HepG2 (cell line): Measurements from ENCODE around the gene ZKSCAN3. TPM values are rescaled to one million over a fixed set of nuclear protein-coding genes. Genes with fewer than 3 reads are reported as not detected.

ENCODE experiments used
- AFF4 ChIP-seq: sonication (generic); formaldehyde crosslinking; IDR thresholded peaks from 2 replicates; pipeline ENCODE4 v1.4.0; 2020; ENCODE audit warnings: missing genetic modification reagents
- EED ChIP-seq: sonication (generic); formaldehyde crosslinking; IDR thresholded peaks from 2 replicates; pipeline ENCODE4 v1.5.0; 2020; ENCODE audit warnings: mild to moderate bottlenecking, missing genetic modification reagents
- ELF3 ChIP-seq: IDR thresholded peaks from 2 replicates; pipeline ENCODE4 v1.6.1; 2016; ENCODE audit warnings: missing genetic modification reagents, missing compliant biosample characterization
- KMT2A ChIP-seq: sonication (generic); formaldehyde crosslinking; IDR thresholded peaks from 2 replicates; pipeline ENCODE4 v1.4.0; 2020; ENCODE audit warnings: missing genetic modification reagents
- NFE2 ChIP-seq: sonication (generic); formaldehyde crosslinking; IDR thresholded peaks from 2 replicates; pipeline ENCODE4 v1.4.0; 2020; ENCODE audit warnings: missing genetic modification reagents
- PAWR ChIP-seq: sonication (generic); formaldehyde crosslinking; IDR thresholded peaks from 2 replicates; pipeline ENCODE4 v1.4.0; 2020; ENCODE audit warnings: missing genetic modification reagents, mild to moderate bottlenecking, borderline replicate concordance
- SMC3 ChIP-seq: IDR thresholded peaks from 2 replicates; pipeline ENCODE4 v1.6.1; 2011; ENCODE audit warnings: low read length, improper control_type of control experiment
- SP1 ChIP-seq, 2 experiments: fragments of 450-650 bp in 1 of 2; sonication (generic) in 1 of 2; formaldehyde crosslinking in 1 of 2; IDR thresholded peaks; 2 replicates each; pipeline versions ENCODE4 v1.4.0 to v1.6.1; 2016 to 2020; ENCODE audit warnings: missing genetic modification reagents in 1 of 2
- TCF7L2 ChIP-seq: IDR thresholded peaks from 2 replicates; pipeline ENCODE4 v1.6.1; 2011; ENCODE audit warnings: mild to moderate bottlenecking, low read depth, low read length, moderate library complexity
- ZBTB7B ChIP-seq: sonication (generic); formaldehyde crosslinking; IDR thresholded peaks from 2 replicates; pipeline ENCODE4 v1.4.0; 2020; ENCODE audit warnings: missing genetic modification reagents
- polyA plus RNA-seq, 8 experiments: library from polyadenylated mRNA; depleted of rRNA in 3 of 8; stranded (reverse) in 7 of 8; unstranded in 1 of 8; fragments of >200 nt; fragmentation: Illumina TruSeq in 4 of 8; extraction: Trizol in 4 of 8; gene quantifications; 2 replicates each; pipeline versions ENCODE4 v1.2.1 to v1.2.3, GENCODE V29; 2011 to 2016; ENCODE audit warnings: low read depth in 4 of 8, missing spikeins in 1 of 8, mixed read lengths in 1 of 8; ENCODE audit not compliant: insufficient read depth in 1 of 8
- total RNA-seq, 5 experiments: library from RNA; depleted of rRNA; stranded (reverse); fragments of >200 nt; fragmentation: Illumina TruSeq; extraction: Trizol; gene quantifications; 2 replicates each; pipeline ENCODE4 v1.2.3, GENCODE V29; 2016; ENCODE audit warnings: low read depth in 1 of 5
- TF ChIP-seq, protein P1 (sequence below): sonication (generic); formaldehyde crosslinking; IDR thresholded peaks from 2 replicates; pipeline ENCODE4 v1.8.1; 2022; ENCODE audit warnings: mild to moderate bottlenecking, missing genetic modification reagents
- TF ChIP-seq, protein P2 (sequence below): sonication (generic); formaldehyde crosslinking; IDR thresholded peaks from 2 replicates; pipeline ENCODE4 v1.5.1; 2020; ENCODE audit warnings: missing genetic modification reagents, mild to moderate bottlenecking, borderline replicate concordance
- TF ChIP-seq, protein P3 (sequence below): sonication (generic); formaldehyde crosslinking; IDR thresholded peaks from 2 replicates; pipeline ENCODE4 v1.4.0; 2020; ENCODE audit warnings: mild to moderate bottlenecking, missing genetic modification reagents
- TF ChIP-seq, protein P4 (sequence below): sonication (generic); formaldehyde crosslinking; IDR thresholded peaks from 2 replicates; pipeline ENCODE4 v1.5.0; 2020; ENCODE audit warnings: missing genetic modification reagents, mild to moderate bottlenecking, borderline replicate concordance
- TF ChIP-seq, protein P5 (sequence below): sonication (generic); formaldehyde crosslinking; IDR thresholded peaks from 2 replicates; pipeline ENCODE4 v1.5.0; 2020; ENCODE audit warnings: missing genetic modification reagents

Gene ZKSCAN3
- total and polyA plus RNA-seq, 2 of the 13 experiments (the other 11 are each of a cell fraction or from before 2014, with no cell fraction given), result 3.3 to 7.4 TPM

DNA sequence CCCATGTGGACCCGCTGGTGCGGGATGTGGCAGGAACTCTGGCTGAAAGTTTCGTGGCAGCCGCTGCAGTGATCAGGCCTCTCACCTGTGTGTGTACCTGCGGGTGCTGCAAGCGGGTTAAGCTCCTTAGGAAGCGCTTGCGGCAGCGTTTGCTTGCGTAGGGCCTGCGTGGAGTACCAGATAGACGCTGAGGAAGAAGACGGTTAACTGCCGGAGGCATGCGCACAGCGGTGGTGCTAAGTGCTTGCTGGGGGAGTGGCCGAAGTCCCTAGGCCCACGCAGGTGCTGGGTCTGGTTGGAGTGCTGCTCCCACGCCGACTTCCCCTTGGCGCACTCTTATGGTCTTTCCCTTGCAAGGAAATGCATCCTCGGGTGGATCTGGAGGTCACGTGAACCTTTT lies 36.8 kb upstream of the ZKSCAN3 start (continued):
- TF ChIP-seq, protein P1, sequence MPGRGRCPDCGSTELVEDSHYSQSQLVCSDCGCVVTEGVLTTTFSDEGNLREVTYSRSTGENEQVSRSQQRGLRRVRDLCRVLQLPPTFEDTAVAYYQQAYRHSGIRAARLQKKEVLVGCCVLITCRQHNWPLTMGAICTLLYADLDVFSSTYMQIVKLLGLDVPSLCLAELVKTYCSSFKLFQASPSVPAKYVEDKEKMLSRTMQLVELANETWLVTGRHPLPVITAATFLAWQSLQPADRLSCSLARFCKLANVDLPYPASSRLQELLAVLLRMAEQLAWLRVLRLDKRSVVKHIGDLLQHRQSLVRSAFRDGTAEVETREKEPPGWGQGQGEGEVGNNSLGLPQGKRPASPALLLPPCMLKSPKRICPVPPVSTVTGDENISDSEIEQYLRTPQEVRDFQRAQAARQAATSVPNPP (CRISPR knock-in tag), result no peak
- TF ChIP-seq, protein P2, sequence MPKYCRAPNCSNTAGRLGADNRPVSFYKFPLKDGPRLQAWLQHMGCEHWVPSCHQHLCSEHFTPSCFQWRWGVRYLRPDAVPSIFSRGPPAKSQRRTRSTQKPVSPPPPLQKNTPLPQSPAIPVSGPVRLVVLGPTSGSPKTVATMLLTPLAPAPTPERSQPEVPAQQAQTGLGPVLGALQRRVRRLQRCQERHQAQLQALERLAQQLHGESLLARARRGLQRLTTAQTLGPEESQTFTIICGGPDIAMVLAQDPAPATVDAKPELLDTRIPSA, result no peak
- TF ChIP-seq KMT2A (CRISPR knock-in tag) (no peak), PAWR (no peak), NFE2 (CRISPR knock-in tag) (no peak), TCF7L2 (no peak), ZBTB7B (no peak), SP1 (IDR thresholded peaks at IDR 0.05) (no peak), SP1 (CRISPR knock-in tag; IDR thresholded peaks at IDR 0.05) (no peak), ELF3 (CRISPR knock-in tag) (no peak), SMC3 (no peak), EED (no peak), AFF4 (CRISPR knock-in tag) (no peak)
- TF ChIP-seq, protein P3, sequence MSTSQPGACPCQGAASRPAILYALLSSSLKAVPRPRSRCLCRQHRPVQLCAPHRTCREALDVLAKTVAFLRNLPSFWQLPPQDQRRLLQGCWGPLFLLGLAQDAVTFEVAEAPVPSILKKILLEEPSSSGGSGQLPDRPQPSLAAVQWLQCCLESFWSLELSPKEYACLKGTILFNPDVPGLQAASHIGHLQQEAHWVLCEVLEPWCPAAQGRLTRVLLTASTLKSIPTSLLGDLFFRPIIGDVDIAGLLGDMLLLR (CRISPR knock-in tag), result no peak
- TF ChIP-seq, protein P4, sequence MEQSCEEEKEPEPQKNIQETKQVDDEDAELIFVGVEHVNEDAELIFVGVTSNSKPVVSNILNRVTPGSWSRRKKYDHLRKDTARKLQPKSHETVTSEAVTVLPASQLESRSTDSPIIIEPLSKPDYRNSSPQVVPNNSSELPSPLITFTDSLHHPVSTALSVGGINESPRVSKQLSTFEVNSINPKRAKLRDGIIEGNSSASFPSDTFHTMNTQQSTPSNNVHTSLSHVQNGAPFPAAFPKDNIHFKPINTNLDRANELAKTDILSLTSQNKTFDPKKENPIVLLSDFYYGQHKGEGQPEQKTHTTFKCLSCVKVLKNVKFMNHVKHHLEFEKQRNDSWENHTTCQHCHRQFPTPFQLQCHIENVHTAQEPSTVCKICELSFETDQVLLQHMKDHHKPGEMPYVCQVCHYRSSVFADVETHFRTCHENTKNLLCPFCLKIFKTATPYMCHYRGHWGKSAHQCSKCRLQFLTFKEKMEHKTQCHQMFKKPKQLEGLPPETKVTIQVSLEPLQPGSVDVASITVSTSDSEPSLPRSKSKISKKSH (CRISPR knock-in tag), result no peak
- TF ChIP-seq, protein P5, sequence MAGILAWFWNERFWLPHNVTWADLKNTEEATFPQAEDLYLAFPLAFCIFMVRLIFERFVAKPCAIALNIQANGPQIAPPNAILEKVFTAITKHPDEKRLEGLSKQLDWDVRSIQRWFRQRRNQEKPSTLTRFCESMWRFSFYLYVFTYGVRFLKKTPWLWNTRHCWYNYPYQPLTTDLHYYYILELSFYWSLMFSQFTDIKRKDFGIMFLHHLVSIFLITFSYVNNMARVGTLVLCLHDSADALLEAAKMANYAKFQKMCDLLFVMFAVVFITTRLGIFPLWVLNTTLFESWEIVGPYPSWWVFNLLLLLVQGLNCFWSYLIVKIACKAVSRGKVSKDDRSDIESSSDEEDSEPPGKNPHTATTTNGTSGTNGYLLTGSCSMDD (CRISPR knock-in tag), result no peak
